OCI-LY7 (cell line): ENCODE measurements around the gene SCPEP1. TPM values are rescaled to one million over a fixed set of nuclear protein-coding genes. Genes with fewer than 3 reads are reported as not detected.

Source experiments
- BruUV-seq: library from RNA; stranded (reverse); fragments of 400-500 nt; replicated peaks from 2 replicates; lab custom pipeline; 2021; lab: Mats Ljungman, UMichigan
- CTCF ChIA-PET: fragments of 300-600 bp; sonication (Branson Sonifier 250); formaldehyde crosslinking; loops from one replicate; lab custom pipeline; 2022; ENCODE audit warnings: antibody characterized with exemption; ENCODE audit not compliant: unreplicated experiment; lab: Charles Lee
- POLR2A ChIA-PET: fragments of 300-600 bp; sonication (Branson Sonifier 250); formaldehyde crosslinking; loops from one replicate; lab custom pipeline; 2022; ENCODE audit warnings: antibody characterized with exemption; lab: Charles Lee
- DNase-seq: peaks from one replicate; pipeline ENCODE4 v3.0.0-alpha.2; 2015; ENCODE audit warnings: low spot score
- H2AFZ ChIP-seq: fragments of 200-600 bp; sonication (generic), shearing (Covaris generic); 2 replicates; pipeline ENCODE4 v1.6.1; 2014; ENCODE audit warnings: mild to moderate bottlenecking, antibody characterized with exemption, low read length, moderate library complexity
- H3K27ac ChIP-seq: fragments of 200-600 bp; sonication (generic); 2 replicates; pipeline ENCODE4 v1.5.1; 2014; ENCODE audit warnings: mixed run types, low read depth, mild to moderate bottlenecking, moderate library complexity, low read length, inconsistent platforms; ENCODE audit not compliant: poor library complexity, severe bottlenecking
- H3K36me3 ChIP-seq: fragments of 200-600 bp; sonication (generic); 2 replicates; pipeline ENCODE4 v1.6.1; 2014; ENCODE audit warnings: mild to moderate bottlenecking, antibody characterized with exemption, low read length, moderate library complexity, mixed read lengths; ENCODE audit not compliant: insufficient read depth
- H3K4me1 ChIP-seq: fragments of 200-600 bp; sonication (generic); 2 replicates; pipeline ENCODE4 v1.5.1; 2014; ENCODE audit warnings: mild to moderate bottlenecking, low read length; ENCODE audit not compliant: insufficient read depth, poor library complexity, severe bottlenecking
- H3K4me2 ChIP-seq: fragments of 200-600 bp; sonication (generic); 2 replicates; pipeline ENCODE4 v1.6.1; 2014; ENCODE audit warnings: mild to moderate bottlenecking, low read length
- H3K4me3 ChIP-seq: fragments of 200-600 bp; sonication (generic); 2 replicates; pipeline ENCODE4 v1.5.1; 2014; ENCODE audit warnings: mild to moderate bottlenecking, low read depth, low read length; ENCODE audit not compliant: poor library complexity, severe bottlenecking
- H3K79me2 ChIP-seq: fragments of 200-600 bp; sonication (generic); 2 replicates; pipeline ENCODE4 v1.6.1; 2016; ENCODE audit warnings: low read depth, mild to moderate bottlenecking, low read length, moderate library complexity, mixed read lengths; ENCODE audit not compliant: insufficient read depth
- H3K9me2 ChIP-seq: fragments of 200-600 bp; sonication (generic); 2 replicates; pipeline ENCODE4 v1.6.1; 2016; ENCODE audit warnings: mild to moderate bottlenecking, low read length, mixed read lengths; ENCODE audit not compliant: insufficient read depth
- H3K9me3 ChIP-seq: fragments of 200-600 bp; sonication (generic); 2 replicates; pipeline ENCODE4 v1.6.1; 2014; ENCODE audit warnings: mild to moderate bottlenecking, mixed run types, low read length, mixed read lengths
- H4K20me1 ChIP-seq: fragments of 200-600 bp; sonication (generic); 2 replicates; pipeline ENCODE4 v1.6.1; 2014; ENCODE audit warnings: mild to moderate bottlenecking, antibody characterized with exemption, low read length, moderate library complexity, mixed read lengths; ENCODE audit not compliant: insufficient read depth
- CTCF ChIP-seq: fragments of 200-600 bp; sonication (generic); conservative IDR thresholded peaks from 2 replicates; pipeline ENCODE4 v1.5.1; 2014; ENCODE audit warnings: mild to moderate bottlenecking, antibody characterized with exemption, low read length, moderate library complexity, mixed read lengths
- EZH2phosphoT487 ChIP-seq: fragments of 200-600 bp; sonication (generic); IDR thresholded peaks from 2 replicates; pipeline ENCODE4 v1.6.1; 2018; ENCODE audit warnings: low read depth, borderline replicate concordance, mild to moderate bottlenecking, mixed run types, antibody characterized with exemption, low read length, moderate library complexity, mixed read lengths
- intact Hi-C: fragments of 100-400 bp; cut with micrococcal nuclease; formaldehyde crosslinking; loops from one replicate; pipeline ENCODE4 v1.10.0; 2022; ENCODE audit not compliant: unreplicated experiment
- total RNA-seq, 2 experiments: library from RNA; depleted of rRNA in 1 of 2; stranded (reverse); fragments of >200 nt in 1 of 2; shearing (Covaris generic) in 1 of 2; gene quantifications; 2 replicates each; pipeline ENCODE4 v1.2.3, GENCODE V29; 2014 to 2022

Gene SCPEP1
- total RNA-seq, 2 experiments from 2014 or later = 43.0 to 48.2 TPM

- DNase-seq = no peak
- POLR2A ChIA-PET = interaction anchor here (0.6 to 2.5 kb wide), 2 partner anchors 11 to 12 kb away, joined by 4 to 13 read pairs; partner anchors contain the start of gene SCPEP1
- H3K79me2 ChIP-seq = no peaks in the 10 kb centered on the region
- peaks cover 17% of the 10 kb centered on the region; the same call in 1 of the 2 replicates for H3K9me3 ChIP-seq
- H3K4me2 ChIP-seq = no peak overlapping the region
- no peaks in the 10 kb centered on the region for H3K36me3 ChIP-seq
- no peak overlapping the region for H2AFZ ChIP-seq
- no peaks in the 10 kb centered on the region for H3K9me2 ChIP-seq
- H4K20me1 ChIP-seq = no peaks in the 10 kb centered on the region
- H3K4me3 ChIP-seq = no peak overlapping the region
- TF ChIP-seq CTCF (no peak), EZH2phosphoT487 (no peak)
- H3K27ac ChIP-seq = no peak overlapping the region
- peaks cover 13% of the 10 kb centered on the region for H3K4me1 ChIP-seq
- intact Hi-C loops = no loop called here
- no TSS peak for BruUV-seq
- CTCF ChIA-PET = no interaction called here
These were observed 11.6 kb upstream of the SCPEP1 start for GRCh38 chr17:56966338-56966737.

GRCh38 chr17:56970974-56971373 lies 7.0 kb upstream of the SCPEP1 start:
- ChIA-PET POLR2A (no interaction called here), CTCF (no interaction called here)
- no peak overlapping the region for H2AFZ ChIP-seq
- H3K79me2 ChIP-seq = no peaks in the 10 kb centered on the region
- H3K4me3 ChIP-seq = no peak overlapping the region
- H3K36me3 ChIP-seq = no peaks in the 10 kb centered on the region
- H3K4me2 ChIP-seq = no peak overlapping the region
- no peaks in the 10 kb centered on the region for H3K9me2 ChIP-seq
- intact Hi-C loops = no loop called here
- TF ChIP-seq EZH2phosphoT487 (no peak), CTCF (no peak)
- no peak overlapping the region for H3K27ac ChIP-seq
- no peaks in the 10 kb centered on the region for H3K4me1 ChIP-seq
- BruUV-seq = no TSS peak
- no peaks in the 10 kb centered on the region for H4K20me1 ChIP-seq
- no peak for DNase-seq
- H3K9me3 ChIP-seq = peaks cover 30% of the 10 kb centered on the region; the same call in 1 of the 2 replicates

- ChIA-PET POLR2A (no interaction called here), CTCF (no interaction called here)
- Histone ChIP-seq H3K36me3 (no peaks in the 10 kb centered on the region), H3K9me3 (peaks cover 30% of the 10 kb centered on the region; the same call in 1 of the 2 replicates), H3K27ac (no peak overlapping the region), H3K4me2 (no peak overlapping the region), H3K9me2 (no peaks in the 10 kb centered on the region), H4K20me1 (no peaks in the 10 kb centered on the region), H2AFZ (no peak overlapping the region), H3K4me1 (peaks cover 7% of the 10 kb centered on the region), H3K79me2 (no peaks in the 10 kb centered on the region), H3K4me3 (no peak overlapping the region)
- intact Hi-C loops = no loop called here
- no peak for DNase-seq
- no TSS peak for BruUV-seq
- no peak for TF ChIP-seq EZH2phosphoT487
- TF ChIP-seq CTCF = no peak
These were observed 5.7 kb upstream of the SCPEP1 start for GRCh38 chr17:56972111-56972730.
